Panc1 (cell line): ENCODE measurements around the gene CD226. TPM values are rescaled to one million over a fixed set of nuclear protein-coding genes. Genes with fewer than 3 reads are reported as not detected.

ENCODE experiments used
- ATAC-seq: fragments of 200-7000 bp; cut with Tn5 transposase; 2 replicates; pipeline ENCODE4 v1.9.1; 2020; ENCODE audit warnings: mild to moderate bottlenecking, moderate library complexity
- BruUV-seq: library from RNA; stranded (reverse); fragments of 400-500 nt; replicated peaks from 2 replicates; lab custom pipeline; 2021; lab: Mats Ljungman, UMichigan
- CTCF ChIA-PET: fragments of 300-600 bp; sonication (Branson Sonifier 250); formaldehyde crosslinking; loops from one replicate; lab custom pipeline; 2022; ENCODE audit warnings: antibody characterized with exemption; lab: Charles Lee
- POLR2A ChIA-PET: fragments of 300-600 bp; sonication (Branson Sonifier 250); formaldehyde crosslinking; loops from one replicate; lab custom pipeline; 2022; ENCODE audit warnings: antibody characterized with exemption; lab: Charles Lee
- DNase-seq: peaks from one replicate; pipeline ENCODE4 v3.0.0-alpha.2; 2010; ENCODE audit warnings: low read depth, low spot score
- H3K27ac ChIP-seq: 2 replicates; pipeline ENCODE4 v1.5.1; 2011; ENCODE audit warnings: mild to moderate bottlenecking, low read length, inconsistent platforms
- H3K27me3 ChIP-seq: fragments of 200-500 bp; sonication (Bioruptor generic); 2 replicates; pipeline ENCODE4 v1.6.0; 2014; ENCODE audit warnings: low read length, inconsistent platforms; ENCODE audit not compliant: control insufficient read depth, insufficient read depth
- H3K36me3 ChIP-seq: fragments of 200-500 bp; sonication (Bioruptor generic); 2 replicates; pipeline ENCODE4 v1.5.1; 2014; ENCODE audit warnings: inconsistent platforms, mild to moderate bottlenecking, low read length, moderate library complexity; ENCODE audit not compliant: control insufficient read depth, insufficient read depth
- H3K4me1 ChIP-seq: 2 replicates; pipeline ENCODE4 v1.5.1; 2011; ENCODE audit warnings: inconsistent platforms, mild to moderate bottlenecking, low read length, moderate library complexity; ENCODE audit not compliant: control insufficient read depth, insufficient read depth
- H3K4me3 ChIP-seq, 2 experiments: 2 replicates each; pipeline ENCODE4 v1.5.1; 2011 to 2012; ENCODE audit warnings: low read depth in 2 of 2, low read length in 2 of 2, mild to moderate bottlenecking in 2 of 2, inconsistent platforms in 1 of 2, moderate library complexity in 1 of 2
- H3K9me3 ChIP-seq: fragments of 200-500 bp; sonication (Bioruptor generic); 2 replicates; pipeline ENCODE4 v1.5.1; 2014; ENCODE audit warnings: low read depth, mild to moderate bottlenecking, inconsistent platforms, low read length, moderate library complexity; ENCODE audit not compliant: control insufficient read depth, insufficient read depth
- POLR2AphosphoS5 ChIP-seq: IDR thresholded peaks from 2 replicates; pipeline ENCODE4 v1.6.1; 2012; ENCODE audit warnings: mild to moderate bottlenecking, low read depth, low read length, moderate library complexity
- SIN3A ChIP-seq: IDR thresholded peaks from 2 replicates; pipeline ENCODE4 v1.6.1; 2012; ENCODE audit warnings: low read depth, mild to moderate bottlenecking, low read length, moderate library complexity, borderline replicate concordance; ENCODE audit not compliant: insufficient read depth
- TCF7L2 ChIP-seq: IDR thresholded peaks from 2 replicates; pipeline ENCODE4 v1.6.1; 2011; ENCODE audit warnings: mild to moderate bottlenecking, low read depth, low read length, inconsistent platforms
- in situ Hi-C: cut with HindIII; loops from 2 replicates; pipeline ENCODE4 v1.10.0; 2016; ENCODE audit warnings: low sequenced_read_pairs, low pct_unique_long_range_greater_than_20kb
- intact Hi-C: fragments of 100-400 bp; cut with micrococcal nuclease; formaldehyde crosslinking; loops from one replicate; pipeline ENCODE4 v1.10.0; 2022; ENCODE audit not compliant: unreplicated experiment
- total RNA-seq: library from RNA; stranded (reverse); gene quantifications from one replicate; pipeline ENCODE4 v1.2.1, GENCODE V29; 2021; ENCODE audit not compliant: unreplicated experiment
- TF ChIP-seq, protein P1 (sequence below): fragments of 450-650 bp; IDR thresholded peaks from 2 replicates; pipeline ENCODE4 v1.5.1; 2017; ENCODE audit warnings: mild to moderate bottlenecking
- TF ChIP-seq, protein P2 (sequence below), 2 experiments: IDR thresholded peaks; 2 replicates each; pipeline ENCODE4 v1.6.1; 2011 to 2012; ENCODE audit warnings: low read depth in 2 of 2, control low read depth in 1 of 2, low read length in 1 of 2, mild to moderate bottlenecking in 1 of 2, moderate library complexity in 1 of 2; ENCODE audit not compliant: insufficient read depth in 1 of 2

The CD226 gene
- total RNA-seq, 1 experiment from 2014 or later, result 0.95 TPM

DNA sequence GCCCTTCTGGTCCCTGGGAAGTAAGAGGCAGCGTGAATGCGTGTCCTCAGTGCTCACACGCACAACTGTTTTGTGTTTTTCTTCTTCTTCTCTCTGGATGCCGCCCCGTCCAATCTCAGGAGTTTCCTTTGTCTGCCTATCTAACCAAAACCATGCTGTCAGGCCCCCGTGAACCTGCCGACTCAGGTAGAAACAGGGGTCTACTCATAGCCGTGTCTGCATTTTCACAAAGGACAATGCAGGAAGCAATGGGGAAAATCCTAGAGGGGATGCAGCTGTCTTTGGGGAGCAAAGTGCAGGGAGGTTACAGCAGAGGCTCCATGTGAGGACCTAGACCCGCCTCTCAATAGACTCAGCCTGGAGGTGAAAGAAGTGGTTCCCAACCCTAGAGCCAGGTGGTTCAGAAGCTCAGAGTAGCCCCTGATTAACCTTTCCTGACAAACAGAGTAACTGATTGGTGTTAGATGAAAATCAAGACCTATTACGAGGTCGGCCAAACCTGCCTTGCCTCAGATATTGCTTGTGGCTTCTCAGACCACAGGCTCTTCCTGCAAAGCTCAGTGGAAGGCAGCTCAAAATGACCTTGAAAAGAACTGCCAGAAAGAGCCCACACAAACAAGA lies 49.3 kb downstream of the CD226 start:
- in situ Hi-C loops, result no loop called here
- no peak overlapping the region for H3K4me3 ChIP-seq
- CTCF ChIA-PET, result no interaction called here
- no peaks in the 10 kb centered on the region for H3K4me1 ChIP-seq
- intact Hi-C loops, result no loop called here
- H3K27ac ChIP-seq, result no peak overlapping the region
- BruUV-seq, result no TSS peak
- ATAC-seq (no peak), DNase-seq (no peak)
- no peaks in the 10 kb centered on the region for H3K36me3 ChIP-seq
- H3K27me3 ChIP-seq, result no peaks in the 10 kb centered on the region
- TF ChIP-seq SIN3A (no peak), POLR2AphosphoS5 (no peak), TCF7L2 (no peak)
- TF ChIP-seq, protein P1, sequence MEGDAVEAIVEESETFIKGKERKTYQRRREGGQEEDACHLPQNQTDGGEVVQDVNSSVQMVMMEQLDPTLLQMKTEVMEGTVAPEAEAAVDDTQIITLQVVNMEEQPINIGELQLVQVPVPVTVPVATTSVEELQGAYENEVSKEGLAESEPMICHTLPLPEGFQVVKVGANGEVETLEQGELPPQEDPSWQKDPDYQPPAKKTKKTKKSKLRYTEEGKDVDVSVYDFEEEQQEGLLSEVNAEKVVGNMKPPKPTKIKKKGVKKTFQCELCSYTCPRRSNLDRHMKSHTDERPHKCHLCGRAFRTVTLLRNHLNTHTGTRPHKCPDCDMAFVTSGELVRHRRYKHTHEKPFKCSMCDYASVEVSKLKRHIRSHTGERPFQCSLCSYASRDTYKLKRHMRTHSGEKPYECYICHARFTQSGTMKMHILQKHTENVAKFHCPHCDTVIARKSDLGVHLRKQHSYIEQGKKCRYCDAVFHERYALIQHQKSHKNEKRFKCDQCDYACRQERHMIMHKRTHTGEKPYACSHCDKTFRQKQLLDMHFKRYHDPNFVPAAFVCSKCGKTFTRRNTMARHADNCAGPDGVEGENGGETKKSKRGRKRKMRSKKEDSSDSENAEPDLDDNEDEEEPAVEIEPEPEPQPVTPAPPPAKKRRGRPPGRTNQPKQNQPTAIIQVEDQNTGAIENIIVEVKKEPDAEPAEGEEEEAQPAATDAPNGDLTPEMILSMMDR, result no peak
- TF ChIP-seq, protein P2, sequence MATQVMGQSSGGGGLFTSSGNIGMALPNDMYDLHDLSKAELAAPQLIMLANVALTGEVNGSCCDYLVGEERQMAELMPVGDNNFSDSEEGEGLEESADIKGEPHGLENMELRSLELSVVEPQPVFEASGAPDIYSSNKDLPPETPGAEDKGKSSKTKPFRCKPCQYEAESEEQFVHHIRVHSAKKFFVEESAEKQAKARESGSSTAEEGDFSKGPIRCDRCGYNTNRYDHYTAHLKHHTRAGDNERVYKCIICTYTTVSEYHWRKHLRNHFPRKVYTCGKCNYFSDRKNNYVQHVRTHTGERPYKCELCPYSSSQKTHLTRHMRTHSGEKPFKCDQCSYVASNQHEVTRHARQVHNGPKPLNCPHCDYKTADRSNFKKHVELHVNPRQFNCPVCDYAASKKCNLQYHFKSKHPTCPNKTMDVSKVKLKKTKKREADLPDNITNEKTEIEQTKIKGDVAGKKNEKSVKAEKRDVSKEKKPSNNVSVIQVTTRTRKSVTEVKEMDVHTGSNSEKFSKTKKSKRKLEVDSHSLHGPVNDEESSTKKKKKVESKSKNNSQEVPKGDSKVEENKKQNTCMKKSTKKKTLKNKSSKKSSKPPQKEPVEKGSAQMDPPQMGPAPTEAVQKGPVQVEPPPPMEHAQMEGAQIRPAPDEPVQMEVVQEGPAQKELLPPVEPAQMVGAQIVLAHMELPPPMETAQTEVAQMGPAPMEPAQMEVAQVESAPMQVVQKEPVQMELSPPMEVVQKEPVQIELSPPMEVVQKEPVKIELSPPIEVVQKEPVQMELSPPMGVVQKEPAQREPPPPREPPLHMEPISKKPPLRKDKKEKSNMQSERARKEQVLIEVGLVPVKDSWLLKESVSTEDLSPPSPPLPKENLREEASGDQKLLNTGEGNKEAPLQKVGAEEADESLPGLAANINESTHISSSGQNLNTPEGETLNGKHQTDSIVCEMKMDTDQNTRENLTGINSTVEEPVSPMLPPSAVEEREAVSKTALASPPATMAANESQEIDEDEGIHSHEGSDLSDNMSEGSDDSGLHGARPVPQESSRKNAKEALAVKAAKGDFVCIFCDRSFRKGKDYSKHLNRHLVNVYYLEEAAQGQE (IDR thresholded peaks at IDR 0.05; ENCODE audit: insufficient read depth in 1 of 2, low read depth in 2 of 2, low read length in 1 of 2), result no peak
- no peaks in the 10 kb centered on the region for H3K9me3 ChIP-seq
- POLR2A ChIA-PET, result no interaction called here

DNA sequence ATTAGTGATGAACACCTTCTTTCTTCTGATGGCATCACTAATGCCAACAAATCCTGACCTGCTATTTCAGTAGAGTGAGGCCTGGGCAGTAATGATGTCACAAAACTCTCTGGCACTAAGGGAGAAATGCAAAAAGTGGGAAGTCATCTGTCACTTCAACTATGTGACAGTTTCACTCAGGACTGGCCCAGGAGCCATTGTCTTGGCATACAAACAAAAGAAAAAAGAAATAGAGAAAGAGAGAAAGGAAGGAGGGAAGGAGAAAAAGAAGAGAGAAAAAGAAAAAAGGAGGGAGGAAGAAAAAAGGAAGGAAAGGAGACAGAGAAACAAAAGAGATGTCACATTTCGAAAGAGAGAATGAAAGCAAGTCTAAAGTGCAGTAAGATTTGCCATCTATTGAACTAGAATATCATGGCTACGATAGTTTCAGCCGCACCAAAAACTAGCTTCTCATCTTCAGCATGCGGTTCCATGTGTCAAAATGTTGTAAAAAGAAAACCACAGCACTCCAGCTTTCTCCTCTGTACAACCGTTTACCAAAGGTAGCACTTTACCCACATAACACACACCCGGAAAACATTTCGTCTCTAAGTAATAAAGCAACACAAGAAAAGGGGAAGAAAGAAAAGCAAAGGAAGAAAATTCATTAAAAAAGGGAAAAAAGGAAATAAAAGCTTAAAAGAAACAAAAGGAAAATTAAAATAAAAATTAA lies 50.1 kb downstream of the CD226 start:
- in situ Hi-C loops (no loop called here), intact Hi-C loops (no loop called here)
- no TSS peak for BruUV-seq
- TF ChIP-seq SIN3A, result no peak
- TF ChIP-seq TCF7L2, result no peak
- TF ChIP-seq, protein P2 (IDR thresholded peaks at IDR 0.05; ENCODE audit: insufficient read depth in 1 of 2, low read depth in 2 of 2, low read length in 1 of 2), result no peak
- TF ChIP-seq, protein P1, result no peak
- no peaks in the 10 kb centered on the region for H3K9me3 ChIP-seq
- DNase-seq (no peak), ATAC-seq (no peak)
- H3K36me3 ChIP-seq, result no peaks in the 10 kb centered on the region
- POLR2A ChIA-PET, result no interaction called here
- no peak overlapping the region for H3K27ac ChIP-seq
- H3K27me3 ChIP-seq, result no peaks in the 10 kb centered on the region
- H3K4me3 ChIP-seq, result no peak overlapping the region
- CTCF ChIA-PET, result no interaction called here
- no peaks in the 10 kb centered on the region for H3K4me1 ChIP-seq
